Glutamatergic neuron (in vitro differentiated cells): ENCODE measurements around the gene LMF1. TPM values are rescaled to one million over a fixed set of nuclear protein-coding genes. Genes with fewer than 3 reads are reported as not detected.

Source experiments
- DNase-seq: peaks from one replicate; pipeline ENCODE4 v3.0.0; 2022
- H3K27ac Mint-ChIP-seq: one replicate; pipeline ENCODE4 v1.8.0; 2020; ENCODE audit warnings: mild to moderate bottlenecking, mixed read lengths, inconsistent platforms; ENCODE audit not compliant: unreplicated experiment
- H3K27me3 Mint-ChIP-seq: one replicate; pipeline ENCODE4 v1.8.0; 2020; ENCODE audit warnings: mild to moderate bottlenecking, moderate library complexity, mixed read lengths, inconsistent platforms; ENCODE audit not compliant: unreplicated experiment
- H3K36me3 Mint-ChIP-seq: one replicate; pipeline ENCODE4 v1.8.0; 2020; ENCODE audit warnings: mild to moderate bottlenecking, mixed read lengths, inconsistent platforms; ENCODE audit not compliant: unreplicated experiment
- H3K4me1 Mint-ChIP-seq: one replicate; pipeline ENCODE4 v1.8.0; 2020; ENCODE audit warnings: mild to moderate bottlenecking, low read depth, mixed read lengths, inconsistent platforms; ENCODE audit not compliant: unreplicated experiment
- H3K4me3 Mint-ChIP-seq: one replicate; pipeline ENCODE4 v1.8.0; 2020; ENCODE audit warnings: mild to moderate bottlenecking, mixed read lengths, inconsistent platforms; ENCODE audit not compliant: unreplicated experiment
- H3K9me3 Mint-ChIP-seq: one replicate; pipeline ENCODE4 v1.8.0; 2020; ENCODE audit warnings: mild to moderate bottlenecking, moderate library complexity, mixed read lengths, inconsistent platforms; ENCODE audit not compliant: unreplicated experiment
- CTCF ChIP-seq: fragments of 200-600 bp; sonication (generic); IDR thresholded peaks from one replicate; pipeline ENCODE4 v1.5.0; 2021; ENCODE audit not compliant: partially characterized antibody, unreplicated experiment
- total RNA-seq: library from RNA; stranded (reverse); fragmentation: NEBNext Ultra II Directional; extraction: Animal tissue kit (Norgen Biotek cat#: 25700); gene quantifications from one replicate; pipeline ENCODE4 v1.2.1, GENCODE V29; 2021; ENCODE audit not compliant: unreplicated experiment

Gene LMF1
- total RNA-seq, 1 donor from 2014 or later: 17.4 TPM

- Mint-ChIP-seq H3K9me3 (peaks cover 20% of the 10 kb centered on the region), H3K27ac (peak overlapping the region; percentile 28), H3K4me3 (no peak overlapping the region), H3K36me3 (peaks cover 20% of the 10 kb centered on the region), H3K4me1 (no peaks in the 10 kb centered on the region), H3K27me3 (peaks cover 2% of the 10 kb centered on the region)
- TF ChIP-seq CTCF: no peak
- no peak for DNase-seq
These were observed 134.6 kb downstream of the LMF1 start for GRCh38 chr16:836221-836620.

GRCh38 chr16:835373-835772 is 135.4 kb downstream of the LMF1 start:
- no peak overlapping the region for H3K4me3 Mint-ChIP-seq
- DNase-seq: no peak
- no peak overlapping the region for H3K27ac Mint-ChIP-seq
- H3K4me1 Mint-ChIP-seq: no peaks in the 10 kb centered on the region
- peaks cover 4% of the 10 kb centered on the region for H3K27me3 Mint-ChIP-seq
- H3K36me3 Mint-ChIP-seq: peaks cover 20% of the 10 kb centered on the region
- peaks cover 19% of the 10 kb centered on the region for H3K9me3 Mint-ChIP-seq
- no peak for TF ChIP-seq CTCF

- H3K27me3 Mint-ChIP-seq: peaks cover 4% of the 10 kb centered on the region
- peaks cover 20% of the 10 kb centered on the region for H3K36me3 Mint-ChIP-seq
- no peak overlapping the region for H3K4me3 Mint-ChIP-seq
These were observed 137.4 kb downstream of the LMF1 start for GRCh38 chr16:833411-833810.

GRCh38 chr16:832652-833336 is 138.0 kb downstream of the LMF1 start:
- H3K4me1 Mint-ChIP-seq: no peaks in the 10 kb centered on the region
- peaks cover 4% of the 10 kb centered on the region for H3K27me3 Mint-ChIP-seq
- H3K36me3 Mint-ChIP-seq: peaks cover 16% of the 10 kb centered on the region
- TF ChIP-seq CTCF: no peak
- DNase-seq: no peak
- H3K9me3 Mint-ChIP-seq: peaks cover 12% of the 10 kb centered on the region
- H3K27ac Mint-ChIP-seq: no peak overlapping the region
- no peak overlapping the region for H3K4me3 Mint-ChIP-seq

More at GRCh38 chr16:833411-833810, 137.4 kb downstream of the LMF1 start:
- DNase-seq: no peak
- TF ChIP-seq CTCF: no peak
- Mint-ChIP-seq H3K4me1 (no peaks in the 10 kb centered on the region), H3K27ac (no peak overlapping the region), H3K9me3 (peaks cover 14% of the 10 kb centered on the region)

- peaks cover 12% of the 10 kb centered on the region for H3K9me3 Mint-ChIP-seq
These were observed 139.0 kb downstream of the LMF1 start for GRCh38 chr16:831571-832413.

More at GRCh38 chr16:831571-832413, 139.0 kb downstream of the LMF1 start:
- peaks cover 4% of the 10 kb centered on the region for H3K27me3 Mint-ChIP-seq
- DNase-seq: no peak
- no peak overlapping the region for H3K4me3 Mint-ChIP-seq
- H3K36me3 Mint-ChIP-seq: peaks cover 16% of the 10 kb centered on the region
- H3K4me1 Mint-ChIP-seq: no peaks in the 10 kb centered on the region
- H3K27ac Mint-ChIP-seq: no peak overlapping the region
- TF ChIP-seq CTCF: no peak
